SK-N-SH treated with all-trans-retinoic acid at 6 μM for 48 hours (cell line): ENCODE data around the gene ASB7.

ENCODE experiments used
- ARNTL ChIP-seq: fragments of 450-650 bp; formaldehyde crosslinking; IDR thresholded peaks from 2 replicates; pipeline ENCODE4 v1.5.0; 2020; ENCODE audit warnings: low read depth, mild to moderate bottlenecking, moderate library complexity, borderline replicate concordance
- CREB5 ChIP-seq: fragments of 250-450 bp; sonication (Bioruptor Pico); IDR thresholded peaks from 2 replicates; pipeline ENCODE4 v1.5.1; 2020; ENCODE audit warnings: low read depth, mild to moderate bottlenecking, moderate library complexity
- PATZ1 ChIP-seq: fragments of 250-450 bp; sonication (Bioruptor Pico); IDR thresholded peaks from 2 replicates; pipeline ENCODE4 v1.8.0; 2020; ENCODE audit warnings: mild to moderate bottlenecking, moderate library complexity, borderline replicate concordance
- SNAI2 ChIP-seq: fragments of 250-450 bp; sonication (Bioruptor Pico); IDR thresholded peaks from 2 replicates; pipeline ENCODE4 v1.5.0; 2020; ENCODE audit warnings: mild to moderate bottlenecking, moderate library complexity
- ZNF70 ChIP-seq: fragments of 450-650 bp; formaldehyde crosslinking; IDR thresholded peaks from 2 replicates; pipeline ENCODE4 v1.5.0; 2020; ENCODE audit warnings: mild to moderate bottlenecking, moderate library complexity
- ZNF8 ChIP-seq: fragments of 450-650 bp; formaldehyde crosslinking; IDR thresholded peaks from 2 replicates; pipeline ENCODE4 v1.5.0; 2020; ENCODE audit warnings: mild to moderate bottlenecking, moderate library complexity

GRCh38 chr15:100692246-100692645 is 89.9 kb downstream of the ASB7 start:
- TF ChIP-seq ZNF70 (no peak), PATZ1 (CRISPR knock-in tag) (no peak), ZNF8 (CRISPR knock-in tag) (no peak), CREB5 (CRISPR knock-in tag) (no peak), ARNTL (CRISPR knock-in tag) (no peak), SNAI2 (CRISPR knock-in tag) (no peak)
